HG02642 (cell line): ENCODE data around the gene CCDC136.

Experiments
- ATAC-seq: cut with Tn5 transposase; IDR thresholded peaks from one replicate; pipeline ENCODE4 v1.9.1; 2021; ENCODE audit warnings: mild to moderate bottlenecking; ENCODE audit not compliant: unreplicated experiment, poor library complexity

Gene CCDC136

GRCh38 chr7:128858380-128859231 is 66.8 kb downstream of the CCDC136 start:
- no peak for ATAC-seq

GRCh38 chr7:128859232-128860157 is 67.7 kb downstream of the CCDC136 start:
- no peak for ATAC-seq

- ATAC-seq = no peak
Measured at GRCh38 chr7:128860158-128861073, 68.6 kb downstream of the CCDC136 start.

- ATAC-seq = no peak
Measured at GRCh38 chr7:128861957-128862570, 70.3 kb downstream of the CCDC136 start.

- ATAC-seq = peak; percentile 91
Measured at GRCh38 chr7:128862571-128863432, 71.0 kb downstream of the CCDC136 start, which contains the start of gene ATP6V1F. ATP6V1F (plus strand) TSS chr7:128862856; CDS start chr7:128862905, 49 bp downstream.

GRCh38 chr7:128863433-128863989 is 71.7 kb downstream of the CCDC136 start:
- peak; percentile 36 for ATAC-seq

- no peak for ATAC-seq
Measured at GRCh38 chr7:128865303-128865702, 73.5 kb downstream of the CCDC136 start.

- no peak for ATAC-seq
Measured at GRCh38 chr7:128865996-128866877, 74.5 kb downstream of the CCDC136 start.

- no peak for ATAC-seq
Measured at GRCh38 chr7:128867241-128867640, 75.5 kb downstream of the CCDC136 start.

- no peak for ATAC-seq
Measured at GRCh38 chr7:128867842-128868623, 76.3 kb downstream of the CCDC136 start.

GRCh38 chr7:128868624-128869137 is 76.9 kb downstream of the CCDC136 start:
- ATAC-seq = no peak

GRCh38 chr7:128869138-128869943 is 77.6 kb downstream of the CCDC136 start:
- ATAC-seq = peak; percentile 70

- peak; percentile 14 for ATAC-seq
Measured at GRCh38 chr7:128869944-128870285, 78.1 kb downstream of the CCDC136 start.

- no peak for ATAC-seq
Measured at GRCh38 chr7:128871050-128871449, 79.3 kb downstream of the CCDC136 start.
